Measurements from ENCODE around the gene MAPK11.
A peak's percentile ranks its signal among the peaks of the same experiment; 100 is the strongest.

MAPK11 gene

GRCh38 chr22:50271519-50271970, 1.4 kb upstream of the MAPK11 start:
- Histone ChIP-seq H3K4me2 (ENCODE audit: low read depth, low read length, poor library complexity, severe bottlenecking) (peak overlapping the region; percentile 64), H3K9ac (ENCODE audit: low read depth, low read length, poor library complexity, severe bottlenecking) (no peak overlapping the region), H4K20me1 (ENCODE audit: insufficient read depth, low read length, poor library complexity, severe bottlenecking) (no peaks in the 10 kb centered on the region), H3K27me3 (ENCODE audit: insufficient read depth, low read length, poor library complexity, severe bottlenecking) (no peaks in the 10 kb centered on the region), H3K79me2 (ENCODE audit: insufficient read depth, low read length) (no peaks in the 10 kb centered on the region), H2AFZ (ENCODE audit: low read length) (no peak overlapping the region), H3F3A (ENCODE audit: low read depth) (no peaks in the 10 kb centered on the region), H3K4me1 (ENCODE audit: insufficient read depth, low read length, poor library complexity, severe bottlenecking) (peaks cover 8% of the 10 kb centered on the region), H3K9me2 (replicated peaks; ENCODE audit: low read depth, low read length) (no peaks in the 10 kb centered on the region), H3K36me3 (ENCODE audit: insufficient read depth, low read length) (no peaks in the 10 kb centered on the region), H3K4me3 (ENCODE audit: low read length, poor library complexity, severe bottlenecking) (peak overlapping the region; percentile 59), H3K9me3 (ENCODE audit: insufficient read depth, low read depth, low read length) (no peaks in the 10 kb centered on the region)
- TF ChIP-seq, protein P1, sequence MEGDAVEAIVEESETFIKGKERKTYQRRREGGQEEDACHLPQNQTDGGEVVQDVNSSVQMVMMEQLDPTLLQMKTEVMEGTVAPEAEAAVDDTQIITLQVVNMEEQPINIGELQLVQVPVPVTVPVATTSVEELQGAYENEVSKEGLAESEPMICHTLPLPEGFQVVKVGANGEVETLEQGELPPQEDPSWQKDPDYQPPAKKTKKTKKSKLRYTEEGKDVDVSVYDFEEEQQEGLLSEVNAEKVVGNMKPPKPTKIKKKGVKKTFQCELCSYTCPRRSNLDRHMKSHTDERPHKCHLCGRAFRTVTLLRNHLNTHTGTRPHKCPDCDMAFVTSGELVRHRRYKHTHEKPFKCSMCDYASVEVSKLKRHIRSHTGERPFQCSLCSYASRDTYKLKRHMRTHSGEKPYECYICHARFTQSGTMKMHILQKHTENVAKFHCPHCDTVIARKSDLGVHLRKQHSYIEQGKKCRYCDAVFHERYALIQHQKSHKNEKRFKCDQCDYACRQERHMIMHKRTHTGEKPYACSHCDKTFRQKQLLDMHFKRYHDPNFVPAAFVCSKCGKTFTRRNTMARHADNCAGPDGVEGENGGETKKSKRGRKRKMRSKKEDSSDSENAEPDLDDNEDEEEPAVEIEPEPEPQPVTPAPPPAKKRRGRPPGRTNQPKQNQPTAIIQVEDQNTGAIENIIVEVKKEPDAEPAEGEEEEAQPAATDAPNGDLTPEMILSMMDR (conservative IDR thresholded peaks at IDR 0.05; ENCODE audit: low read length): no peak
- TF ChIP-seq EZH2phosphoT487 (IDR thresholded peaks at IDR 0.05; ENCODE audit: borderline replicate concordance): no peak

DNA sequence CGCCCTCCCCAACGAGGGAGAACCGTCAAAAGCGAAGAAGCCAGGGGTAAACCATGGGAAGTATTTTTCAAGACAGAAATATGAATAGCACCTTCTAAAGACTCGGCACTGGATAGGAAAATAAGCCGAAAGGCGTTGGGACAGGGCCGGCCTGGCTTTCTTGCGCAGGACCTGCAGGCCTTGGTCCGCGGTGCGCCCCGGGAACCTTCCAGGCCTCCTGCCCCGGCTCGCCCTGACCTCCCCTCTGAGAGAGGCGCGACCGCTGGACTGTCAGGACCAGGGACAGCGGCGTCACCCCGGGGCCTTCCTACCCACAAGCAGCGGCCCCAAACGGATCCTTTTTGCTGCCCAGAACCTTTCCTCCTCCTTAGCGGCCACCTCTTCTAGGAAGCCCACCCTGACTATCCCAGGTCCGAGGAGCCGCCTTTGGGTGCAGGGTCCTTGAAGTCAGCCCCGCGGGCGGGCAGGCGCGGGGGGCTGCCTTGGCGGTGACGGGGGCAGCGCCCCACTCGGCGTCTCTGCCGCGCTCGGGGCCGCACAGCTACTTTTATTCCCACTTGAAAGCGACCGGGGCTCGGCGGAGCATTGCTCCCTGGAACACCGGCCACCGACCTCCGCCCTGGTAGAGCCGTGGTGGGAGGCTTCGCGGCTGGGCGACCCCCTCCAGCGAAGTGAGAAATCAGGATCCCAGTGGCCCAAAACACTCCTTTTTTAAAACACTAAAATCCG, 650 bp upstream of the MAPK11 start:
- H3K79me2 ChIP-seq (ENCODE audit: insufficient read depth, low read length): no peaks in the 10 kb centered on the region
- H3K4me1 ChIP-seq (ENCODE audit: insufficient read depth, low read length, poor library complexity, severe bottlenecking): peaks cover 8% of the 10 kb centered on the region
- peak overlapping the region; percentile 59 for H3K4me3 ChIP-seq (ENCODE audit: low read length, poor library complexity, severe bottlenecking)
- no peak overlapping the region for H2AFZ ChIP-seq (ENCODE audit: low read length)
- no peaks in the 10 kb centered on the region for H3K36me3 ChIP-seq (ENCODE audit: insufficient read depth, low read length)
- H3K4me2 ChIP-seq (ENCODE audit: low read depth, low read length, poor library complexity, severe bottlenecking): peak overlapping the region; percentile 64
- no peaks in the 10 kb centered on the region for H4K20me1 ChIP-seq (ENCODE audit: insufficient read depth, low read length, poor library complexity, severe bottlenecking)
- no peak for TF ChIP-seq EZH2phosphoT487 (IDR thresholded peaks at IDR 0.05; ENCODE audit: borderline replicate concordance)
- TF ChIP-seq, protein P1 (conservative IDR thresholded peaks at IDR 0.05; ENCODE audit: low read length): no peak
- no peaks in the 10 kb centered on the region for H3K27me3 ChIP-seq (ENCODE audit: insufficient read depth, low read length, poor library complexity, severe bottlenecking)
- H3K9me3 ChIP-seq (ENCODE audit: insufficient read depth, low read depth, low read length): no peaks in the 10 kb centered on the region; the same call in 1 of the 2 replicates
- no peaks in the 10 kb centered on the region for H3F3A ChIP-seq (ENCODE audit: low read depth)
- H3K9ac ChIP-seq (ENCODE audit: low read depth, low read length, poor library complexity, severe bottlenecking): no peak overlapping the region
- no peaks in the 10 kb centered on the region for H3K9me2 ChIP-seq (replicated peaks; ENCODE audit: low read depth, low read length)

DNA sequence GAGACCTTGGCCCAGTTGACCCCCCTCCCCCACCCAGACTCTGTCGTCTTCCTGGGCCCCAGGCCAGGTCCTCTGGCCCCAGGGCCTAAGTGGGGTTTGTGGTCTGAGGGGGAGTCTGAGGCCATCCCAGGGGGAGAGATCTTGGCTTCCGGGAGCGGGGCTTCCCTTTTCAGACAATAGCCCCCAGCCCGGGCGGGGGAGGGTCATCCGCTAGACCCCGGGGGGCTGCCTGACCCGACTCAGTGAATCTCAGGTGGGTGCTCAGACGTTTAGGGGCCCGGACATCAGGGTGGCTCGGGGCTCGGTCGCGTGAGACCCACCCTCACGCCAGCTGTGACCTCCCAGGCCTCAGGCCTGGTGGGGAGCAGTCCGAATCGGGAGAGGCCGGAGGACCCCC, 609 bp downstream of the MAPK11 start:
- H3F3A ChIP-seq (ENCODE audit: low read depth): no peaks in the 10 kb centered on the region
- H3K9me2 ChIP-seq (replicated peaks; ENCODE audit: low read depth, low read length): no peaks in the 10 kb centered on the region
- TF ChIP-seq EZH2phosphoT487 (IDR thresholded peaks at IDR 0.05; ENCODE audit: borderline replicate concordance): no peak
- TF ChIP-seq, protein P1 (conservative IDR thresholded peaks at IDR 0.05; ENCODE audit: low read length): no peak
- peak overlapping the region; percentile 48 for H3K4me3 ChIP-seq (ENCODE audit: low read length, poor library complexity, severe bottlenecking)
- H3K9ac ChIP-seq (ENCODE audit: low read depth, low read length, poor library complexity, severe bottlenecking): no peak overlapping the region
- no peaks in the 10 kb centered on the region for H3K79me2 ChIP-seq (ENCODE audit: insufficient read depth, low read length)
- H3K4me2 ChIP-seq (ENCODE audit: low read depth, low read length, poor library complexity, severe bottlenecking): peak overlapping the region; percentile 42
- H3K9me3 ChIP-seq (ENCODE audit: insufficient read depth, low read depth, low read length): no peaks in the 10 kb centered on the region; the same call in 1 of the 2 replicates
- H3K36me3 ChIP-seq (ENCODE audit: insufficient read depth, low read length): no peaks in the 10 kb centered on the region
- no peak overlapping the region for H2AFZ ChIP-seq (ENCODE audit: low read length)
- H3K4me1 ChIP-seq (ENCODE audit: insufficient read depth, low read length, poor library complexity, severe bottlenecking): peaks cover 8% of the 10 kb centered on the region
- no peaks in the 10 kb centered on the region for H4K20me1 ChIP-seq (ENCODE audit: insufficient read depth, low read length, poor library complexity, severe bottlenecking)
- no peaks in the 10 kb centered on the region for H3K27me3 ChIP-seq (ENCODE audit: insufficient read depth, low read length, poor library complexity, severe bottlenecking)
